Prostate gland (tissue), 2 donors: ENCODE measurements around the gene CEP41. TPM values are rescaled to one million over a fixed set of nuclear protein-coding genes. Genes with fewer than 3 reads are reported as not detected.

Experiments
- DNase-seq: peaks from one replicate; pipeline ENCODE4 v3.0.0-alpha.2; 2019; ENCODE audit warnings: low spot score
- H3K27ac ChIP-seq, 2 donors: fragments of 200-600 bp; sonication (generic); 2 replicates each; pipeline ENCODE4 v1.5.1; 2017 to 2019
- H3K27me3 ChIP-seq: fragments of 200-600 bp; sonication (generic); replicated peaks from 2 replicates; pipeline ENCODE4 v1.5.1; 2019; ENCODE audit not compliant: insufficient read depth
- H3K36me3 ChIP-seq, 2 donors: fragments of 200-600 bp; sonication (generic); 1 replicate in 1 of 2; 2 replicates in 1 of 2; pipeline versions ENCODE4 v1.5.1 to v1.8.1; 2017 to 2019
- H3K4me1 ChIP-seq: fragments of 200-600 bp; sonication (generic); replicated peaks from 2 replicates; pipeline ENCODE4 v1.5.1; 2019
- H3K4me3 ChIP-seq, 2 donors: fragments of 200-600 bp; sonication (generic); 2 replicates each; pipeline ENCODE4 v1.5.1; 2017 to 2019
- H3K9me3 ChIP-seq: fragments of 200-600 bp; sonication (generic); 2 replicates; pipeline ENCODE4 v1.5.1; 2017
- CTCF ChIP-seq, 4 experiments: fragments of 200-600 bp in 2 of 4; fragments of 450-650 bp in 2 of 4; sonication (generic) in 2 of 4; IDR thresholded peaks; 1 replicate in 3 of 4; 2 replicates in 1 of 4; pipeline ENCODE4 v1.5.1; 2016 to 2019; ENCODE audit warnings: antibody characterized with exemption in 4 of 4, mild to moderate bottlenecking in 2 of 4, moderate library complexity in 2 of 4
- POLR2A ChIP-seq: fragments of 450-650 bp; IDR thresholded peaks from one replicate; pipeline ENCODE4 v1.6.1; 2016; ENCODE audit warnings: antibody characterized with exemption, mild to moderate bottlenecking
- POLR2AphosphoS5 ChIP-seq: sonication (generic); formaldehyde crosslinking; IDR thresholded peaks from one replicate; pipeline ENCODE4 v1.6.1; 2017; ENCODE audit warnings: antibody characterized with exemption
- WGBS: methylation state at CpG from one replicate; pipeline ENCODE4 v1.1.5; 2018; 5-methylcytosine and 5-hydroxymethylcytosine counted together
- intact Hi-C: fragments of 100-400 bp; cut with DNase I; formaldehyde crosslinking; loops from one replicate; pipeline ENCODE4 v1.14.2; 2022
- total RNA-seq, 2 donors: library from RNA; depleted of rRNA; stranded (reverse); fragments of >200 nt; gene quantifications; one replicate each; pipeline ENCODE4 v1.1.0, GENCODE V29; 2016

Gene CEP41
- total RNA-seq, 2 donors from 2014 or later, result 6.6 to 16.2 TPM

GRCh38 chr7:130393841-130394411 lies 46.9 kb downstream of the CEP41 start:
- 97% methylated on average over 10 of the region's 10 CpGs for WGBS
- no peak for TF ChIP-seq POLR2AphosphoS5
- TF ChIP-seq POLR2A, result no peak
- no peak for TF ChIP-seq CTCF (IDR thresholded peaks at IDR 0.05)
- H3K4me3 ChIP-seq, result no peak overlapping the region
- DNase-seq, result no peak
- H3K4me1 ChIP-seq, result no peaks in the 10 kb centered on the region
- no peaks in the 10 kb centered on the region for H3K36me3 ChIP-seq
- intact Hi-C loops, result no loop called here
- no peaks in the 10 kb centered on the region for H3K9me3 ChIP-seq
- no peaks in the 10 kb centered on the region for H3K27me3 ChIP-seq
- H3K27ac ChIP-seq, result no peak overlapping the region

GRCh38 chr7:130393101-130393561 lies 47.7 kb downstream of the CEP41 start:
- no peak overlapping the region for H3K27ac ChIP-seq
- intact Hi-C loops, result no loop called here
- no peak for DNase-seq

GRCh38 chr7:130390486-130390885 lies 50.3 kb downstream of the CEP41 start:
- intact Hi-C loops, result no loop called here
- WGBS, result 55% methylated on average over 1 of the region's 1 CpG

More at GRCh38 chr7:130393101-130393561, 47.7 kb downstream of the CEP41 start:
- Histone ChIP-seq H3K9me3 (no peaks in the 10 kb centered on the region), H3K36me3 (no peaks in the 10 kb centered on the region), H3K27me3 (no peaks in the 10 kb centered on the region), H3K4me3 (no peak overlapping the region), H3K4me1 (no peaks in the 10 kb centered on the region)
- TF ChIP-seq CTCF (IDR thresholded peaks at IDR 0.05), result no peak
- no peak for TF ChIP-seq POLR2A
- TF ChIP-seq POLR2AphosphoS5, result no peak
- 52% methylated on average over 5 of the region's 5 CpGs for WGBS

GRCh38 chr7:130388671-130389070 lies 52.1 kb downstream of the CEP41 start:
- WGBS, result 95% methylated on average over 2 of the region's 2 CpGs
- no peak overlapping the region for H3K4me3 ChIP-seq

More at GRCh38 chr7:130390486-130390885, 50.3 kb downstream of the CEP41 start:
- H3K4me3 ChIP-seq, result no peak overlapping the region
- H3K27me3 ChIP-seq, result no peaks in the 10 kb centered on the region
- TF ChIP-seq POLR2A (no peak), POLR2AphosphoS5 (no peak), CTCF (IDR thresholded peaks at IDR 0.05) (no peak)
- H3K9me3 ChIP-seq, result no peaks in the 10 kb centered on the region
- DNase-seq, result no peak
- H3K4me1 ChIP-seq, result no peaks in the 10 kb centered on the region
- H3K27ac ChIP-seq, result no peak overlapping the region
- H3K36me3 ChIP-seq, result no peaks in the 10 kb centered on the region

More at GRCh38 chr7:130388671-130389070, 52.1 kb downstream of the CEP41 start:
- no peaks in the 10 kb centered on the region for H3K36me3 ChIP-seq
- H3K4me1 ChIP-seq, result no peaks in the 10 kb centered on the region
- DNase-seq, result no peak
- H3K9me3 ChIP-seq, result no peaks in the 10 kb centered on the region
- H3K27me3 ChIP-seq, result no peaks in the 10 kb centered on the region
- H3K27ac ChIP-seq, result no peak overlapping the region
- no peak for TF ChIP-seq CTCF (IDR thresholded peaks at IDR 0.05)
- TF ChIP-seq POLR2AphosphoS5, result no peak
- no peak for TF ChIP-seq POLR2A
- intact Hi-C loops, result no loop called here
